ENCODE measurements around the gene BCAS3.
"Not testable (repeated sequence)": the region's sequence is repeated elsewhere in the genome, so short reads cannot be mapped to it uniquely, and the experiment has no call there.

BCAS3 gene

DNA sequence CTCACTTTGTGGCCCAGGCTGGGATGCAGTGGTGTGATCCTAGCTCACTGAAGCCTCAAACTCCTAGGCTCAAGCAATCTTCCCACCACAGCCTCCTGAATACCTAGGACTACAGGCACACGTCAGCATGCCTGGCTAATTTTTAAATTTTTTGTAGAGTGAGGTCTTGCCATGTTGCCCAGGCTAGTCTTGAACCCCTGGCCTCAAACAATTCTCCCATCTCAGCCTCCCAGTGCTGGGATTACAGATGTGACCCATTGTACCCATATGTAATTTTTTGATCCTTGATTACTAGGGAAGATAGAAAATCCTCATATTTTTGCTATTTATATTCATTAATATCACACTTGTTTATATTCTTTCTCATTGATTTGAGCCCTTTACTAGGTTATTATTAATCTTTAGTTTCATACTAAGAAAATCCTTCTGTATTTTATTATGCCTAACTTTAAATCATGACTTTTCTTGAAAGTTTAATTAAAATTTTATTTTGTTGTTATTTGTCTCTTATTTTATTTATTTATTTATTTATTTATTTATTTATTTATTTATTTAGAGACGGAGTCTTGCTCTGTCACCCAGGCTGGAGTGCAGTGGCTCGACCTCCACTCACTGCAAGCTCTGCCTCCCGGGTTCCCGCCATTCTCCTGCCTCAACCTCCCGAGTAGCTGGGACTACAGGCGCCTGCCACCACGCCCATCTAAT is 75.4 kb downstream of the BCAS3 start:
- Histone ChIP-seq H4K8ac (ENCODE audit: low read depth, low read length) (no peak overlapping the region), H3K23ac (ENCODE audit: low read length) (no peak overlapping the region), H2BK15ac (replicated peaks; ENCODE audit: low read depth) (no peak overlapping the region), H3K36me3 (ENCODE audit: control insufficient read depth, insufficient read depth, low read length) (no peaks in the 10 kb centered on the region), H3K4me2 (ENCODE audit: low read length) (no peak overlapping the region), H3K9ac (ENCODE audit: low read length) (no peak overlapping the region), H3K56ac (ENCODE audit: low read length) (no peak overlapping the region), H4K5ac (ENCODE audit: low read length) (no peak overlapping the region), H3K79me1 (ENCODE audit: low read length) (no peaks in the 10 kb centered on the region), H3K79me2 (ENCODE audit: control insufficient read depth, insufficient read depth, low read length) (no peaks in the 10 kb centered on the region), H3K27me3 (ENCODE audit: insufficient read depth, low read length, poor library complexity) (no peaks in the 10 kb centered on the region), H3K4me3 (ENCODE audit: low read length) (no peak overlapping the region), H3K4ac (ENCODE audit: low read depth, low read length) (no peak overlapping the region), H2AK5ac (ENCODE audit: low read length) (no peak overlapping the region), H2BK120ac (ENCODE audit: low read depth, low read length) (no peak overlapping the region), H3K27ac (ENCODE audit: low read depth, low read length) (no peak overlapping the region), H3K18ac (ENCODE audit: low read length) (no peak overlapping the region), H3K4me1 (ENCODE audit: control insufficient read depth, low read depth, low read length) (no peaks in the 10 kb centered on the region), H2BK5ac (ENCODE audit: low read length) (no peak overlapping the region)
- no peak for DNase-seq
- WGBS (ENCODE audit: extremely low coverage, insufficient coverage, low lambda C conversion rate) = no CpG with 5 or more reads among the region's 8 CpGs

DNA sequence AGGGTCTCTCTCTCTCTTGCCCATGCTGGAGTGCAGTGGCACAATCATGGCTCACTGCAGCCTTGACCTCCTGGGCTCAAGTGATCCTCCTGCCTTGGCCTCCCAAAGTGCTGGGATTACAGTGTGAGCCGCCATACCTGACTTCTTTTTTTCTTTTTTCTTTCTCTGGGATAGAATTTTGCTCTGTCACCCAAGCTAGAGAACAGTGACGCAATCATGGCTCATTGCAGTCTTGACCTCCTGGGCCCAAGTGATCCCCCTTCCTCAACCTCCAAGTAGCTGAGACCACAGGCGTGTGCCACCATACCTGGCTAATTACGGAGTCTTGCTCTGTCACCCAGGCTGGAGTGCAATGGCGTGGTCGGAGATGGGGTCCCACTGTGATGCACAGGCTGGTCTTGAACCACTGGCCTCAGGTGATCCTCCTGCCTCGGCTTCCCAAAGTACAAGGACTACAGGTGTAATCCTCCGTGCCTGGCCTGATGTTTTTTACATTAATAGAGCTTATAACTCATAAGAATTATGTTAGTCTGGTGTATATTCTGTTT is 76.5 kb downstream of the BCAS3 start:
- no peak overlapping the region for H2BK120ac ChIP-seq (ENCODE audit: low read depth, low read length)
- no peak overlapping the region for H3K23ac ChIP-seq (ENCODE audit: low read length)
- H3K4me1 ChIP-seq (ENCODE audit: control insufficient read depth, low read depth, low read length) = no peaks in the 10 kb centered on the region
- no peak overlapping the region for H2BK15ac ChIP-seq (replicated peaks; ENCODE audit: low read depth)
- H3K36me3 ChIP-seq (ENCODE audit: control insufficient read depth, insufficient read depth, low read length) = no peaks in the 10 kb centered on the region
- no peak overlapping the region for H3K4me2 ChIP-seq (ENCODE audit: low read length)
- H3K79me1 ChIP-seq (ENCODE audit: low read length) = no peaks in the 10 kb centered on the region
- H2AK5ac ChIP-seq (ENCODE audit: low read length) = no peak overlapping the region
- WGBS (ENCODE audit: extremely low coverage, insufficient coverage, low lambda C conversion rate) = no CpG with 5 or more reads among the region's 8 CpGs
- H4K8ac ChIP-seq (ENCODE audit: low read depth, low read length) = no peak overlapping the region
- H3K9ac ChIP-seq (ENCODE audit: low read length) = no peak overlapping the region
- H3K79me2 ChIP-seq (ENCODE audit: control insufficient read depth, insufficient read depth, low read length) = no peaks in the 10 kb centered on the region
- H2BK5ac ChIP-seq (ENCODE audit: low read length) = no peak overlapping the region
- no peaks in the 10 kb centered on the region for H3K27me3 ChIP-seq (ENCODE audit: insufficient read depth, low read length, poor library complexity)
- H3K4me3 ChIP-seq (ENCODE audit: low read length) = no peak overlapping the region
- no peak overlapping the region for H3K56ac ChIP-seq (ENCODE audit: low read length)
- H3K27ac ChIP-seq (ENCODE audit: low read depth, low read length) = no peak overlapping the region
- DNase-seq = no peak
- H3K18ac ChIP-seq (ENCODE audit: low read length) = no peak overlapping the region
- H3K4ac ChIP-seq (ENCODE audit: low read depth, low read length) = no peak overlapping the region
- H4K5ac ChIP-seq (ENCODE audit: low read length) = no peak overlapping the region

DNA sequence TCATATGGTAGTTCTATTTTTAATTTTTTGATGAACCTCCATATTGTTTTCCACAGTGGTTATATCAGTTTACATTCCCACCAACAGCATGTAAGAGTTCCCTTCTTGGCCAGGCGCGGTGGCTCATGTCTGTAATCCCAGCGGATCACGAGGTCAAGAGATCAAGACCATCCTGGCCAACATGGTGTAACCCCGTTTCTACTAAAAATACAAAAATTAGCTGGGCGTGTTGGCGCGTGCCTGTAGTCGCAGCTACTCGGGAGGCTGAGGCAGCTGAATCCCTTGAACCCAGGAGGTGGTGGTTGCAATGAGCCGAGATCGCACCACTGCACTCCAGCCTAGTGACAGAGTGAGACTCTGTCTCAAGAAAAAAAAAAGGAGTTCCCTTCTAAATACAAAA is 79.1 kb downstream of the BCAS3 start:
- not testable (repeated sequence) for H3K9ac ChIP-seq (ENCODE audit: low read length); H2AK5ac ChIP-seq (ENCODE audit: low read length); DNase-seq; H3K79me1 ChIP-seq (ENCODE audit: low read length); H3K4me1 ChIP-seq (ENCODE audit: control insufficient read depth, low read depth, low read length); H3K56ac ChIP-seq (ENCODE audit: low read length); H3K36me3 ChIP-seq (ENCODE audit: control insufficient read depth, insufficient read depth, low read length); H3K79me2 ChIP-seq (ENCODE audit: control insufficient read depth, insufficient read depth, low read length); H3K4me2 ChIP-seq (ENCODE audit: low read length); H3K4me3 ChIP-seq (ENCODE audit: low read length); H3K23ac ChIP-seq (ENCODE audit: low read length); H3K4ac ChIP-seq (ENCODE audit: low read depth, low read length); H2BK120ac ChIP-seq (ENCODE audit: low read depth, low read length); H3K27ac ChIP-seq (ENCODE audit: low read depth, low read length); H3K27me3 ChIP-seq (ENCODE audit: insufficient read depth, low read length, poor library complexity); H4K5ac ChIP-seq (ENCODE audit: low read length); H4K8ac ChIP-seq (ENCODE audit: low read depth, low read length); H3K18ac ChIP-seq (ENCODE audit: low read length); H2BK15ac ChIP-seq (replicated peaks; ENCODE audit: low read depth); H2BK5ac ChIP-seq (ENCODE audit: low read length)
- no CpG with 5 or more reads among the region's 12 CpGs for WGBS (ENCODE audit: extremely low coverage, insufficient coverage, low lambda C conversion rate)

DNA sequence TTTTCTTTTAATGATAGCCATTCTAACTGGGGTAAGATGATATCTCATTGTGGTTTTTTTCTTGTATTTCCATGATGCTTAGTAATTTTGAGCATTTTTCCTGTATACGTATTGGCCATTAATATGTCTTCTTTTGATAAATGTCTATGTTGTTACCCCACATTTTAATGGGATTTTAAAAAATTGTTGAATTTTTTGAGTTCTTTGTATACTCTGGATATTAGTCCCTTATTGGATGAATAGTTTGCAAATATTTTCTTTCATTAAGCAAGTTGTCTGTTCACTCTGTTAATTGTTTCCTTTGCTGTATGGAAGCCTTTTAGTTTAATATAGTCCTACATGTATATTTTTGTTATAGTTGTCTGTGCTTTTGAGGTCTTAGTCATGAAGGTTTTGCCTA is 79.8 kb downstream of the BCAS3 start:
- no peaks in the 10 kb centered on the region for H3K36me3 ChIP-seq (ENCODE audit: control insufficient read depth, insufficient read depth, low read length)
- no peak overlapping the region for H3K56ac ChIP-seq (ENCODE audit: low read length)
- no peaks in the 10 kb centered on the region for H3K79me1 ChIP-seq (ENCODE audit: low read length)
- H4K8ac ChIP-seq (ENCODE audit: low read depth, low read length) = no peak overlapping the region
- no peaks in the 10 kb centered on the region for H3K4me1 ChIP-seq (ENCODE audit: control insufficient read depth, low read depth, low read length)
- H2AK5ac ChIP-seq (ENCODE audit: low read length) = no peak overlapping the region
- H3K79me2 ChIP-seq (ENCODE audit: control insufficient read depth, insufficient read depth, low read length) = no peaks in the 10 kb centered on the region
- no peak overlapping the region for H4K5ac ChIP-seq (ENCODE audit: low read length)
- no peak overlapping the region for H3K18ac ChIP-seq (ENCODE audit: low read length)
- no peak overlapping the region for H3K4me2 ChIP-seq (ENCODE audit: low read length)
- no peak overlapping the region for H2BK120ac ChIP-seq (ENCODE audit: low read depth, low read length)
- no peak overlapping the region for H3K27ac ChIP-seq (ENCODE audit: low read depth, low read length)
- WGBS (ENCODE audit: extremely low coverage, insufficient coverage, low lambda C conversion rate) = no CpG with 5 or more reads among the region's 1 CpG
- no peak overlapping the region for H3K23ac ChIP-seq (ENCODE audit: low read length)
- no peaks in the 10 kb centered on the region for H3K27me3 ChIP-seq (ENCODE audit: insufficient read depth, low read length, poor library complexity)
- H3K4me3 ChIP-seq (ENCODE audit: low read length) = no peak overlapping the region
- no peak overlapping the region for H2BK5ac ChIP-seq (ENCODE audit: low read length)
- no peak overlapping the region for H2BK15ac ChIP-seq (replicated peaks; ENCODE audit: low read depth)
- no peak overlapping the region for H3K9ac ChIP-seq (ENCODE audit: low read length)
- no peak overlapping the region for H3K4ac ChIP-seq (ENCODE audit: low read depth, low read length)
- no peak for DNase-seq

DNA sequence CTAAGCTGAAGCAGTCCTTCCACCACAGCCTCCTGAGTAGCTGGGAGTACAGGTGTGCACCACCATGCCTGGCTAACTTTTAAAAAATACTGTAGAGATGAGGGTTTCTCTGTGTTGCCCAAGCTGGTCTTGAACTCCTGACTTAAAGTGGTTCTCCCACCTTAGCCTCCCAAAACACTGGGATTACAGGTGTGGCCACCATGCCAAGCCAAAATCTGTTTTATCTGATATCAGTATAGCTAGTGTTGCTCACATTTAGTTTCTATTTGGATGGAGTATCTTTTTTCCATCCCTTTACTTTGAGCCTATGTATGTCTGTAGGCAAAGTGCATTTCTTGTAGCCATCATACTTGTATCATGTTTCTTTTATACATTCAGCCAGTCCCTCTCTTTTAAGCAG is 82.1 kb downstream of the BCAS3 start:
- Histone ChIP-seq H3K4me1 (ENCODE audit: control insufficient read depth, low read depth, low read length) (no peaks in the 10 kb centered on the region), H2AK5ac (ENCODE audit: low read length) (no peak overlapping the region), H3K36me3 (ENCODE audit: control insufficient read depth, insufficient read depth, low read length) (no peaks in the 10 kb centered on the region), H3K4me3 (ENCODE audit: low read length) (no peak overlapping the region), H3K4ac (ENCODE audit: low read depth, low read length) (no peak overlapping the region), H3K56ac (ENCODE audit: low read length) (no peak overlapping the region), H3K79me1 (ENCODE audit: low read length) (no peaks in the 10 kb centered on the region), H3K18ac (ENCODE audit: low read length) (no peak overlapping the region), H2BK15ac (replicated peaks; ENCODE audit: low read depth) (no peak overlapping the region), H2BK120ac (ENCODE audit: low read depth, low read length) (no peak overlapping the region), H2BK5ac (ENCODE audit: low read length) (no peak overlapping the region), H3K27ac (ENCODE audit: low read depth, low read length) (no peak overlapping the region), H3K79me2 (ENCODE audit: control insufficient read depth, insufficient read depth, low read length) (no peaks in the 10 kb centered on the region), H4K5ac (ENCODE audit: low read length) (no peak overlapping the region), H3K23ac (ENCODE audit: low read length) (no peak overlapping the region), H3K27me3 (ENCODE audit: insufficient read depth, low read length, poor library complexity) (no peaks in the 10 kb centered on the region), H3K4me2 (ENCODE audit: low read length) (no peak overlapping the region), H3K9ac (ENCODE audit: low read length) (no peak overlapping the region), H4K8ac (ENCODE audit: low read depth, low read length) (no peak overlapping the region)
- no peak for DNase-seq

DNA sequence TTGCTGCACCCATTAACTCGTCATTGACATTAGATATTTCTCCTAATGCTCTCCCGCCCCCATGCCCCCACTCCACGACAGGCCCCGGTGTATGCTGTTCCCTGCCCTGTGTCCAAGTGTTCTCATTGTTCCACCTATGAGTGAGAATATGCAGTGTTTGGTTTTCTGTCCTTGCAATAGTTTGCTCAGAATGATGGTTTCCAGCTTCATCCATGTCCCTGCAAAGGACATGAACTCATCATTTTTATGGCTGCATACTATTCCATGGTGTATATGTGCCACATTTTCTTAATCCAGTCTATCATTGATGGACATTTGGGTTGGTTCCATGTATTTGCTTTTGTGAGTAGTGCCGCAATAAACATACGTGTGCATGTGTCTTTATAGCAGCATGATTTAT is 83.7 kb downstream of the BCAS3 start:
- not testable (repeated sequence) for H2AK5ac ChIP-seq (ENCODE audit: low read length); H3K56ac ChIP-seq (ENCODE audit: low read length); H3K79me2 ChIP-seq (ENCODE audit: control insufficient read depth, insufficient read depth, low read length); H3K9ac ChIP-seq (ENCODE audit: low read length); DNase-seq; H3K18ac ChIP-seq (ENCODE audit: low read length); H3K4me1 ChIP-seq (ENCODE audit: control insufficient read depth, low read depth, low read length); H3K27me3 ChIP-seq (ENCODE audit: insufficient read depth, low read length, poor library complexity); H3K4me3 ChIP-seq (ENCODE audit: low read length); H2BK15ac ChIP-seq (replicated peaks; ENCODE audit: low read depth); H3K27ac ChIP-seq (ENCODE audit: low read depth, low read length); H3K4ac ChIP-seq (ENCODE audit: low read depth, low read length); H2BK120ac ChIP-seq (ENCODE audit: low read depth, low read length); H4K5ac ChIP-seq (ENCODE audit: low read length); H4K8ac ChIP-seq (ENCODE audit: low read depth, low read length); H3K36me3 ChIP-seq (ENCODE audit: control insufficient read depth, insufficient read depth, low read length); H2BK5ac ChIP-seq (ENCODE audit: low read length); H3K4me2 ChIP-seq (ENCODE audit: low read length); H3K23ac ChIP-seq (ENCODE audit: low read length); H3K79me1 ChIP-seq (ENCODE audit: low read length)
- WGBS (ENCODE audit: extremely low coverage, insufficient coverage, low lambda C conversion rate) = no CpG with 5 or more reads among the region's 6 CpGs

All from mesendoderm (in vitro differentiated cells).